ENCODE results near the gene SYNJ2. TPM values are rescaled to one million over a fixed set of nuclear protein-coding genes. Genes with fewer than 3 reads are reported as not detected.

The SYNJ2 gene
- total RNA-seq, 1 donor from 2014 or later: 18.9 TPM

- peaks cover 29% of the 10 kb centered on the region for H3K27me3 Mint-ChIP-seq
- TF ChIP-seq, protein P1, sequence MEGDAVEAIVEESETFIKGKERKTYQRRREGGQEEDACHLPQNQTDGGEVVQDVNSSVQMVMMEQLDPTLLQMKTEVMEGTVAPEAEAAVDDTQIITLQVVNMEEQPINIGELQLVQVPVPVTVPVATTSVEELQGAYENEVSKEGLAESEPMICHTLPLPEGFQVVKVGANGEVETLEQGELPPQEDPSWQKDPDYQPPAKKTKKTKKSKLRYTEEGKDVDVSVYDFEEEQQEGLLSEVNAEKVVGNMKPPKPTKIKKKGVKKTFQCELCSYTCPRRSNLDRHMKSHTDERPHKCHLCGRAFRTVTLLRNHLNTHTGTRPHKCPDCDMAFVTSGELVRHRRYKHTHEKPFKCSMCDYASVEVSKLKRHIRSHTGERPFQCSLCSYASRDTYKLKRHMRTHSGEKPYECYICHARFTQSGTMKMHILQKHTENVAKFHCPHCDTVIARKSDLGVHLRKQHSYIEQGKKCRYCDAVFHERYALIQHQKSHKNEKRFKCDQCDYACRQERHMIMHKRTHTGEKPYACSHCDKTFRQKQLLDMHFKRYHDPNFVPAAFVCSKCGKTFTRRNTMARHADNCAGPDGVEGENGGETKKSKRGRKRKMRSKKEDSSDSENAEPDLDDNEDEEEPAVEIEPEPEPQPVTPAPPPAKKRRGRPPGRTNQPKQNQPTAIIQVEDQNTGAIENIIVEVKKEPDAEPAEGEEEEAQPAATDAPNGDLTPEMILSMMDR (IDR thresholded peaks at IDR 0.05; ENCODE audit: unreplicated experiment): no peak
- DNase-seq (ENCODE audit: low spot score, unreplicated experiment): no peak
- peaks cover 13% of the 10 kb centered on the region for H3K4me1 Mint-ChIP-seq (ENCODE audit: low read depth)
- H3K4me3 Mint-ChIP-seq (ENCODE audit: low read depth): no peak overlapping the region
- H3K9me3 Mint-ChIP-seq (ENCODE audit: low read depth): peaks cover 4% of the 10 kb centered on the region
- H3K27ac Mint-ChIP-seq: no peak overlapping the region
- H3K36me3 Mint-ChIP-seq (ENCODE audit: insufficient read depth): no peaks in the 10 kb centered on the region
Observed at GRCh38 chr6:157975456-157975855, 6.2 kb upstream of the SYNJ2 start.

DNA sequence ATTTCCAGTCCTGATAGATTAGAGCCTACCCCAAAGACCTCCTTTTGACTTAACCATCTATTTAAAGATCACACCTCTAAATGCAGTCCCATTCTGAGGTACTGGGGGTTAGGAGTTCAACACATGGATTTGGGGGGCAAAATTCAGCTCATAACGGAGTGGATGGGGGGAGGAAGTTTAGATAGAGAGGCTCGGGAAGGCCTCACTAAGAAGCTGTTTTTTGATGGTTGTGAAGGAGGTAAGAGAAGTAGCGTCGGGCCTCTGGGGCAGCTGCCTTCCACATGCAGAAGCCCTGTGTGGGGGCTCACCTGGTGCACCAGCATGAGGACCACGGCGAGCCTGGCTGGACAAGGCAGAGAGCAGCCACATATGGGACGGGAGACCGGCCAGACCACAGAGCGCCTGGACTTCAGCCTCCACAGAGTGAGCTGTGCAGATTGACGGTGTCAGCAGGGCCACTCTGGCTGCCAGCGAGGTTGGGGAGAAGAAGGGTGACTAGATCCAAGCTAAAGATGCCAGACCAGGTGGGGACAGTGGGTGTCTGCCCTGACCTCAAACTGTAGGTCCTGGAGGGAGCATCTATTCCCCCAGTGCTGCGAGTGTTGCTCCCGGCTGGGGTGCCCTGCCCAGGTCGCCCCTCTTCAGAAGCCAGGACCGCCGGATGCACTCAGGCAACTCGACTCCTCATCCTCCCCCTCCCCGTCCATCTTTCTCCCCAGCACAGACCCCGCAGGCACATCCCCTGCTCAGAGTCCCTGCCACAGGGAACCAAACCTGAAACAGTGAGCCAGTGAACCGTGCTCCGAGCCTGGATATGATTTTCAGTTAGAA, 5.1 kb upstream of the SYNJ2 start:
- Mint-ChIP-seq H3K9me3 (ENCODE audit: low read depth) (peaks cover 4% of the 10 kb centered on the region), H3K4me1 (ENCODE audit: low read depth) (peaks cover 13% of the 10 kb centered on the region), H3K36me3 (ENCODE audit: insufficient read depth) (no peaks in the 10 kb centered on the region), H3K4me3 (ENCODE audit: low read depth) (no peak overlapping the region), H3K27me3 (peaks cover 32% of the 10 kb centered on the region), H3K27ac (peak overlapping the region; percentile 11)
- no peak for DNase-seq (ENCODE audit: low spot score, unreplicated experiment)
- TF ChIP-seq, protein P1 (IDR thresholded peaks at IDR 0.05; ENCODE audit: unreplicated experiment): no peak

DNA sequence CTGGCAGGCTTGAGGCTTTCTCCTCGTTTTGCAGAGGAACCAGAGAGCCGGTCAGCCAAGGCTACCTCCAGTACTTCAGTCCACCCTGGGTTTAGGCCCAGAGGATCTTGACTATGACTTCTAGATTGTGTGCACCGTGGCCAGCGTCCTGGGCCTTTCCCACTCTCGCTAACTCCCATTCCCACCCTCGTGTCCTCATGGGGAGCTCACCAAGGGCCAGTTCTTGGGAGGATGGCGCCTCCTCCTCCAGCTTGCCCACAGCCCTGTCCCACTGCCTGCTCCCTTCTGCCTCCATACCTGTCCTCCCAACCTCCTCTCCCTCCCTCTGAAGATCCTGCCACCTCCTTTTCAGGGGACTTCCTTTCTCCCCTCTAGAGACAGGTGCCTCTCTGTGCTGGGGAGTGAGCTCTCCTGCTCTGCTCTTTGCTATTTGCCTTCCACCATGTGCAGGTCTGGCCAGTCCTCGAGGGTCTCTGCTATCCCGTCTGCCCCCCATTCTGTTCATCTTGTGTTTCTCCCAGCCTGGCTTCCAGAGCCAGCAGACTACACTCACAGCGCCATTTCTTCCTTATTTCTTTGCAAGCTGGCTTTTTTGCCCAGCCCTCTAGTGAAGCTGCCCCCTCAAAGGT, 4.4 kb upstream of the SYNJ2 start:
- H3K9me3 Mint-ChIP-seq (ENCODE audit: low read depth): peaks cover 4% of the 10 kb centered on the region
- DNase-seq (ENCODE audit: low spot score, unreplicated experiment): no peak
- no peaks in the 10 kb centered on the region for H3K36me3 Mint-ChIP-seq (ENCODE audit: insufficient read depth)
- H3K27me3 Mint-ChIP-seq: peaks cover 32% of the 10 kb centered on the region
- H3K27ac Mint-ChIP-seq: no peak overlapping the region
- H3K4me1 Mint-ChIP-seq (ENCODE audit: low read depth): peaks cover 12% of the 10 kb centered on the region
- H3K4me3 Mint-ChIP-seq (ENCODE audit: low read depth): no peak overlapping the region
- TF ChIP-seq, protein P1 (IDR thresholded peaks at IDR 0.05; ENCODE audit: unreplicated experiment): no peak

- Mint-ChIP-seq H3K27ac (no peak overlapping the region), H3K36me3 (ENCODE audit: insufficient read depth) (no peaks in the 10 kb centered on the region), H3K4me3 (ENCODE audit: low read depth) (no peak overlapping the region), H3K27me3 (peaks cover 32% of the 10 kb centered on the region), H3K4me1 (ENCODE audit: low read depth) (peaks cover 14% of the 10 kb centered on the region), H3K9me3 (ENCODE audit: low read depth) (peaks cover 4% of the 10 kb centered on the region)
- DNase-seq (ENCODE audit: low spot score, unreplicated experiment): no peak
- TF ChIP-seq, protein P1 (IDR thresholded peaks at IDR 0.05; ENCODE audit: unreplicated experiment): no peak
Observed at GRCh38 chr6:157978021-157978783, 3.5 kb upstream of the SYNJ2 start.
